GM18873 (cell line): ENCODE measurements around the gene EEPD1.
"Not testable (repeated sequence)": the region's sequence is repeated elsewhere in the genome, so short reads cannot be mapped to it uniquely, and the experiment has no call there.

Experiments
- ATAC-seq: cut with Tn5 transposase; IDR thresholded peaks from one replicate; pipeline ENCODE4 v1.9.1; 2021; ENCODE audit warnings: mild to moderate bottlenecking, moderate library complexity, moderate number of reproducible peaks; ENCODE audit not compliant: unreplicated experiment, low FRiP score

EEPD1 gene

DNA sequence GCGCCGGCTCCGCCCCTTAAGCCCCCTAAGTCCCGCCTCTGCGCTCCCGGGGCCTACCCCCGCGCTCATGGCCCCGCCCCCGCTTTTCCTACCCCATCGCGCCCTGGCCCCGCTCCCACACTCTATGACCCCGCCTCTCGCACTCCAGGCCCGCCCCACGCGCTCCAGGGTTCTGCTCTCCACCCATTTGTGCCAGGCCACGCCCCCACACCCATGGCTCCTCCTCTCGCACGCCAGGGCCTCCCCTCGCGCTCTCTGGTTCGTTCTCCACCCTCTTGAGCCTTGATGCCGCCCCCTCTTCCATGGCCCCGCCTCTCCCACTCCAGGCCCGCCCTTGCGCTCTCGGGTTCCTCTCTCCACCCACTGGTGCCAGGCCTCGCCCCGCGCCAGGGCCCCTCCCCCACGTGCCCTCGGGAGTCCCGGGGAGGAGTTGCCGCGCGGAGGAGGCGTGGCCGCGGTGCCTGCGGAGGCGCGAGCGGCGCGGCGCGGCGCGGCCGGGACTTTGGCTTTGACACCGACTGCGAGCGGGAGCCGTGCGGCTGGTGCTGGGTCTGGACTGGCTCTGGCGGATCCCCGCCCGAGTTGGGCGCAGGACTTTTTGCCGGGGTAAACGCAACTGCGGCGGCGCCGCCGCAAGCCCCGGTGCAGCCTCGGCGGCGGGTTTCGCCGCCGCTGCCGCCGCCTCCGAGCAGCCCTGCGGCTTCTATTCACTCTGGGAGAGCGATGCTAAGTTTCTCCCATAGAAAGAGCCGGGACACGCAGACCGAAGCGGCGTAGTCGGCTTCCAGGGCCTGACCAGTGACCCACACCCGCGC lies at the start of gene EEPD1:
Gene EEPD1 (plus strand): TSS at position 499 of the 815 bp plus-strand sequence. CDS start 1,071 bp downstream, outside the sequence.
- ATAC-seq = peak; percentile 92

DNA sequence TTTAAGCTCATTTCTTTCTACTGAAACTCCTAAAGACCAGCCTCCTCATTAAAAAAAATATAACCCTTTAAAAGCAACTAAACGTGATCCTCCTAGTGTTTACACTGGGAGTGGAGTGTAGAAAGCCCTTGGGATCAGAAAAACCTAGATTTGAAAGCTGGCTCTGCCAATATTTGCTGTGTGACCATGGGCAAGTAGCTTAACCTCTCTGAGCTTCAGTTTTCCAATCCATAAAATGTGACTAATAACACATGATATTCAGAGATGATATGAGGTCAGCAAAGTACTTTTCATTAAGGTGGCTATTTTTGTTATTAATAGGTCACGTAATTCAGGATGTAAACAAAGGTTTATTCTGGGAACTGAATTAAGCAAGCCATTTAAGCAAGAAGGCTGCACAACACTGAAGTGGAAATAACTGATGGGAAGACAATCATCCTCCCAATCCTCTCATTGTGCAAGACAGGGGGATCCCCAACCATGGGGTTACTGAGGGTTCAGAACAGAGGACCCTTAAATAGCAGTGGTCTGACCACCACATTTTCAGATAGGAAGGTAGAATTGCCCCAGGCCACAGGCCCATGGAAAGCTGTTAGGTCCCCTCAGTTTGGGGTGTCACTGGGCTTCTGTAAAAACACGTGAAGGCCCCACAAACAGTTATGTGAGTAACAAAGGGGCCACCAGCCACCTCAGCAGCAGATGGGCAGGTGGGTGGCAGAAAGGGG lies 49.1 kb upstream of the EEPD1 start:
- no peak for ATAC-seq

DNA sequence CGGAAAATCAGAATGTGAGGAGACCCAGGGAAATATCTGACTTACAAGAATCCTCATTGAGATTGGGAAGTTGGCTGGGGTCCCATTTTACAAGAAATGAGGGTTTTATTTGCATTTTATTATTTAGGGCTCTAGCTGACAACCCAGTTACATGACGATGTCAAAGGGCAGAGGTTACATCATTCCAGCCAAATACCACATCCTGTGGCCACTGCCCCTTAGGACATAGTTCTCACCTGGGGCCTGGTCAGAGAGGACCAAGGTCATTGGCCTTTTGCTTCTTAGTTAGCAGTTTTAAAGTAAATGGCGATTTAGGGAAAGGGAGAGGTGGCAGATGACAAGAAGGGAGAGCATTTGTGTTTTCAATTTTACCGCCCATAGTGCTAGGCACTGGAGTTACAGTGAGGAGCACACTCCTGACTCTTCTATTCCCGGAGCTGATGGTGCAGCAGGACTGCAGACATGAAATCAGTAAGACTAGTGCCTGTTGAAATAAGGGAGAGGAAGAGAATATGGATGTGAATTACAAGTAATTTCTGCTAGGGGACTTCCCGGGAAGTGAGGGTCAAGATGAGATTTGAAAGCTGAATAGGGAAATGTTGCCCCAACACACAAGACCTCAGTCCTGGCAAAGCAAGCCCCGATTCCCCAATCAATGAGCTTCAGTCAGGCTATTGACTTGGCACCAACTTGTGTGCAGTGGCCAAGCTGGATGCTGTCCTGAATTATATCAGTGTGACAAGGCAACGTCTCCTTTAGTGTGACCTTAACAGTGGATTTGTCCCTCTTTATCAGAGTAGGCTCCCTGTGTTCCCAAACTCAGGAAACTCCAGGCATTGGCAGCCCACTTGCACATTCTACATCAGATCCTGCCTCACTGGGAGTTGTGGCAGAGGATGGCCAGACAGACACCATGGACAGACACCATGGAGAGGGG lies 45.8 kb upstream of the EEPD1 start:
- not testable (repeated sequence) for ATAC-seq

DNA sequence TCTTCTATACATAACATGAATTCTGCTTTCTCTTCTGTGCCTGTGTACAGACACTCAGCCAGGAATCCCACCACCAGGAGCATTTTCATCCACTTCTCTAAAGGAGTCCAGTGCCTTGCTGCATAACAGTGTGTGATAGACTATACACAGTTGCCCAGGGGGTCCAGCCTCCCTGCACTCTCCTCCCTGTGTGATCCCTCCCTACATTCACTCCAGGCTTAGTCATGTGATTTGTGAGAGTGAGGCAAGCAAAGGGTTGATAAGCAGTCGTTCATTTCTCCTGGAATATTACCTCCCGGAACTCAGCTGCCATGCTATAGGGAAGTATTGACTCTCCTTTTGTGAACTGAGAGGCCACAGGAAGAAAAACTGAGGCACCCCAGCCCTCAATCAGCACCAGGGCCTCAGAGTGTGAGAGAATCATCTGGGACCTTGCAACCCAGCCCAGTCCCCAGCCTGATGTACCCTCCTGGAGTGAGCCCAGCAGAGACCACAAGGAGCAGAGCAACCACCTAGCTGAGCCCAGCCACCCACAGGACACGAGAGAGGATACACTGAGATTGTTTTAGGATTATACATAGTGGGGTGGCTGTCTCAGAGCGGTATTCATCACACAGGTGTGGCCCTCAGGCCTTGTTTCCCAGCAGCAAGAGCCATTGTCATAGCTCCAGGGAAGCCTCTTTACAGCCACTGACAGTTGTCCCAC lies 45.0 kb upstream of the EEPD1 start:
- ATAC-seq = no peak

DNA sequence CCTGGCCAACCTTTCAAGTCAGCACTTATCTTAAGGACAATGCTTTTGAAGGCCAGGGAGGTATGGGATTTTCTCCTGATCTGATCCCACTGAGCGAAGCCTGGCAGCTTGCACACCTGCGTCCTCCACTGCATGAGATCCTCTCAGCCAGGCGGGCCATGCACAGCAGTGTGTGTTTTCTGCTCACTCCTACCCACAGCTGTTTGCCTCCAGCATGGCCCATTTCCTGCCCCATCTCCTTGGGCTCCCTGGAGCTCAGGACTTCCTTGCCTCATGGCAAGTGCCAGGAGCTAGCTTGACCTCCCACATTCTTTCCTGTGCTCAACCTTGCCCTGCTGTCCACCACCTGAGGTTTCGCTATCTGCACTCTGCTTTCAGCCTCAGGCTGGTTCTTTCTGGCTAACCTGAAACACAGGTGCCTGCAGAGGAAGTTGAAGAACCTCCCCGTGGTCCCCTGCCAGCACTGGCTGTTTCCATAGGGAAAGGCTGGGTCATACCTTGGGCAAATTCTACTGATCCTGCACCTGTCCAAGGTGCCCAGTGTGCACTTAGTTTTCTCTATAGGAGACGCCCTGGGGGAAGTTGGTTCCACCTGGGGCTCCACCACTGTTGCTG lies 43.9 kb upstream of the EEPD1 start:
- ATAC-seq = no peak

DNA sequence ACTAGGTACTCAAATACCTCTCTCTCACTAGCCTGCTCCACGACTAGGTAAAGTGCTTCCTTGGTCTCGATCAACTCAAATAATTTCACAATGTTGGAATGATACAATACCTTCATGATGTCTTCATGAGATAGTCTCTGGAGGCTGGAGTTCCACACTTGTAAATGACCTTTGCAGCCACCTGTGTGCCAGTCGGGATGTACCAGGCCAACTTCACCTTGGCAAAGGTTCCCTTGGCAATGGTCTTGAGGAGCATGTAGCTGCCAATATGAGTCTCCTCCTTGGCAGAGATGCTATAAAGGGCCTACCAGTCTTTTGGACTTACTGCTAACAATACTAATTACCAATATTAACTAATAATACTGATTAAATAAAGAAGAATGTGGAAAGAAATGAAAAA lies 42.5 kb upstream of the EEPD1 start:
- ATAC-seq = no peak

DNA sequence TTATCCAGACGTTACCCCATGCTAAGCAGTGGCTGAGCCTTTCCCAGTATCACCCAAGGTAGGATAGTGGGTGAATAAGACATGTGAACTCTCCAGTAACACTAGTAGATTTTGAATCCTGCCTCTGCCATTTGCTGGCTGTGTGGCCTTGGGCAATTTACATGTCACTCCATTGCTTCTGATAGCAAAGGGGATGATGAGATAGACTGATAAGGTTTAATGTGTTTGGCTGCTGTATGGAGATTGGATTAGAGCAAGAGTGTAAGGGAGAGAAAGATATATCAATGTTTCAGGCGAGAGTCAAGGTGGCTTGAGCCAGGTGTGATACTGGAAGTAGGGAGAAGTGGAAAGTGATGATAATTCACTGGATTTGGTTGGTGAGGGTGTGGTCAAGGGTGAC lies 40.1 kb upstream of the EEPD1 start:
- ATAC-seq = no peak

DNA sequence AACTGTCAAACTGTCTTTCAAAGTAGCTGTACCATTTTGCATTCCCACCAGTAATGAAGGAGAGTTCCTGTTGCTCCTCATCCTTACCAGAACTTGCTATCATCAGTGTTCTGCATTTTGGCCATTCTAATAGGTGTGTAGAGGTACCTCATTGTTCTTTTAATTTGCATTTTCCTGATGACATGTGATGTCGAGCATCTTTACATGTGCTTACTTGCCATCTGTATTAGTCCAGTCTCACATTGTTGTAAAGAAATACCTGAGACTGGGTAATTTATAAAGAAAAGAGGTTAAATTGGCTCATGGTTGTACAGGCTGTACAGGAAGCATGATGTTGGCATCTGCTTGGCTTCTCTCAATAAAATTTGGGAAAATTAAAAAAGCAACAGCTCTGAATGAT lies 38.7 kb upstream of the EEPD1 start:
- no peak for ATAC-seq

DNA sequence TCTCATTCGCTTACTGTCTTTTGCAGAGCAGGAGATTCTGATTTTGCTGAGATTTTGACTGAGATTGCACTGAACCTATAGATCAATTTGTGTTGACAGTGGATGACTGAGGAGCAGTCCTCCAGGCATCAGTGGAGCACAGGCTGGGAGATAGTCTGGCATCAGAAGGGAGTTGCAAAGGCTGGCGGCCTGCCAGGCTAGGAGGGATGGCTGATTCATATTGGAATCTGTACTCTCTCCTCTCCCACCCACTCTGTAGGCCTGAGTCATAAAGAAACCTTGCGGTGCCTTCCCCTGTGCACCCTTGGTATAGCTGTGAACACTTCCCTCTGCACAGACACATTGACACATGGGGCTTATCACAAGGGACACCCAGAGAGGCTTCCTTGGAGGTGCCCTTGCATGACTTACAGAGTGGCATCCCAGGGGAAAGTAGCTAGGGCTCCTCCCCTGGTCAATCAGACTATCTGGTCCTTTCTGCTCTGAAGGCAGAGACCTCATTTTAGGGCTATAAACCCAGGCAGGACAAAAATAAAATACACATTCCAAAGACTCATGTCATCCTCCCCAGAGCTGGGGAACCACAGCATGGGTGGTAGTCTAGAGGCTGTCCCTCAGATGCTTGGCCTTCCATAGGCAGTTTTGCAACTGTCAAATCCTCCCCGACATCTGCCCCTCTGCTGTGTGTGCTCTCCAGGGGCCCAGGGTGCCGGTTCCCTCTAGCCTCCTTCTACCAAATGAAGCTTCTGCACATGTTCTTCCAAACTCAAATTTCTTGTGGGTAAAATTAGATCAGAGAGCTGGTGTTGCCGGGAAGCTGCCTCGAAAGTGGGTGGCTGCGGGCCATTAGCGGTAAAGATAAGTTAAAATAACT lies 37.4 kb upstream of the EEPD1 start:
- peak; percentile 99 for ATAC-seq

DNA sequence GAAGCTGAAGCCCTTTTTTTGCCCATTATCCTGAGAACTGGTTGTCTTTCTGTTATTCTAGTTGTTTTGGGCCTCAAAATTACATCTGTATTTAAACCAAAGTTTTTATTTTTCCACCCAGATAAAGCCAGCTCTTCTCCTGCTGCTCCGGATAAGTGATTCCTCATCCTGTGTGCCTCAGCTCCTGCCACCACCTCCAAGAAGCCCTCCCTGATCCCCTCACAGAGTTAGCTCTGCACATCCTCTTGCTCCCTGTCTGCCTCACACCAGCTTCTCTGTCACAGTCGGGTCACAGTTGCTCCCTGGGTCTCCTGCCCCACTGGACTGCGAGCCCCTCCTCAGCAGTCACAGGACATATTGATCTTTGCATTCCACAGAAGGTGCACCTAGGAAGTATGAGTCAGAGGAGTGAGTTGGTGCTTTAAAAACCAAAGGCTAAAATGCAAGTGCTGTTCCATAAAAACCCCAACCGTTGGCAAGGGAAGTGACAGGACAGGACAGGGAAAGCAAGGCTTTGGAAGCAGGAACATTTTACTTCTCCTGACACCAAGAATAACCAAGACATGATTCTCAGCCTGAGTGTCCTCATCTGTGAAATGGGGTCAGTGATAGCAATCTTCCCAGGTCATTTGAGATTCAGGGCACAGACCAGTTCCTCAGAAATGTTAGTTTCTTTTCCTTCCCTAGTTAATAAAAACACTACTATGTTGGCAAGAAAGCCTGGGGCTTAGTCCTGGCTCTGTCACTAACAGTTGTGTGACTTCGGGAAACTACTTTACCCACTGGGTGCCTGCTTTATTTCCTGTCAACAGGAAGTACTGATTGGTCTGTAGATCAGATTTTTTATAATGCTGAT lies 36.5 kb upstream of the EEPD1 start:
- ATAC-seq = no peak

DNA sequence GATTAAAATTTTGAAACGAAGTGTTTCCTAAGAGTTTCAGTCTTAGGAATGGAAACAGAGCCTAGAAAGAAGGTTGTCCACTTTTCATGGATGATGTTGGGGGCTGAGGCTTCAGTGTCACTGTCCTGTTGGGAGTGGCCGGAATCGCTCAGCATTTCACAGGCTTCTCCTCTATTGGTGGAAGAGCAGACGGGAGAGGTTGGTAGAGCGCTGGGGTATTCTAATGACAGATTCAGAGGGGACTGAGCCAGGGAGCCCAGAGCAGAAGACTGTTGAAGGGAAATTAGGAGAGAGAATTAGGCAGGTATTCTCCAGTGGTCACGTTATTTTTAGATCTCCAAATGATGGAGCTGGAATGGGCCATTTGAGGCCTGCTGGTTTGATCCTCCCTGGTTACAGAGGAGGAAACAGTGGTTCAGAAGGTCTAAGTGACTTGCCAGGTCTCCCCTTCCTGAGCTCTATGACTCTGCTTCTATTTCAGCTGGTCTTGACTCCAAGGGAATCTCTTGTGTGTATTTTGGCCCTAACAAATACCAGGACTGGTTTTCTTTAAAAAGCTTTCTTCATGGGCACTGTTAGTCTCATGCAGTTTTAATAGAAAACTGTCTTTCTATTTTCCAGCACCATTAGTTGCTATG lies 35.7 kb upstream of the EEPD1 start:
- no peak for ATAC-seq

DNA sequence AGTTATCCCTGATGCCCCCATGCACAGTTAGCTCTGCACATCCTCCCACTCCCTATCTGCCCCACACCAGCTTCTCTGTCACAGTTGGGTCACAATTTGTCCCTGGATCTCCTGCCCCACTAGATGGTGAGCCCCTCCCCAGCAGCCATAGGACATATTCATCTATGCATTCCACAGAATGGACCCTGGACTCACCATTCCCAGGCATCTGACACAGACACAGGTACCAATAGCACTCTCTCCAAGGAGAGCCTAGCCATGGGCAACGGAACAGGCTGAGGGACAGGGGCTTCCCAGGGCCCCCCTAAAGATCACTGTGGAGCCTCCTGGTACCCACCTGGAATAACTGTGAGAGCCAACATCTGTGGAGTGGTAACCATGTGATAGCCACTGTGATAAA lies 34.7 kb upstream of the EEPD1 start:
- no peak for ATAC-seq

DNA sequence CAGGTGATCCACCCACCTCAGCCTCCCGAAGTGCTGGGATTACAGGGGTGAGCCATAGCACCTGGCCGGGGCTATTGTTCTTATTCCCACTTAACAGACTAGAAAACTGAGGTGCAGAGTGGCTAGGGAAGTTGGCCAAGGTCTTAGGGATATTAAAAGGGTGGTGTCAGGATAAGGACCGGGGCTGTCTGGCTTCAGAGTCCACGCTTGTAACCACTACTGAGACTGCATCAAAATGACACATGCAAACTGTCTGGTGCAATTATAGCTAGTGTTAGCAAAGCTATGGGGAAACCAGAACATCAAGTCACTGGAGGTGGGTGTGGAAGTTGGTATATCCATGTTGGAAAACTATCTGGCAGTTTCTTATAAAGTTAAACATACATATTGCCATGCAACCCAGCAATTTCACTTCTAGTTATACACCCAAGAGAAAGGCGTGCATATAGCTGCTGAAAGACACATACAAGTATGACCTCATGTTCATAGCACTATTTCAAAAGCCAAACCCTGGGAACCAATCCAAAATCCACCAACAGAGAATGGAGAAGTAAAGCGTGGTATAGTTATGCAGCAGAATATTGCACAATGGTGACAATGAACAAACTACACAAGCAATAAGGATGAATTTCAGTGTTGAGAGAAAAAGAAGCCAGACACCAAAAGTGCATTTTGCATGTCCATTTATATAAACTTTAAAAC lies 33.9 kb upstream of the EEPD1 start:
- ATAC-seq = no peak

DNA sequence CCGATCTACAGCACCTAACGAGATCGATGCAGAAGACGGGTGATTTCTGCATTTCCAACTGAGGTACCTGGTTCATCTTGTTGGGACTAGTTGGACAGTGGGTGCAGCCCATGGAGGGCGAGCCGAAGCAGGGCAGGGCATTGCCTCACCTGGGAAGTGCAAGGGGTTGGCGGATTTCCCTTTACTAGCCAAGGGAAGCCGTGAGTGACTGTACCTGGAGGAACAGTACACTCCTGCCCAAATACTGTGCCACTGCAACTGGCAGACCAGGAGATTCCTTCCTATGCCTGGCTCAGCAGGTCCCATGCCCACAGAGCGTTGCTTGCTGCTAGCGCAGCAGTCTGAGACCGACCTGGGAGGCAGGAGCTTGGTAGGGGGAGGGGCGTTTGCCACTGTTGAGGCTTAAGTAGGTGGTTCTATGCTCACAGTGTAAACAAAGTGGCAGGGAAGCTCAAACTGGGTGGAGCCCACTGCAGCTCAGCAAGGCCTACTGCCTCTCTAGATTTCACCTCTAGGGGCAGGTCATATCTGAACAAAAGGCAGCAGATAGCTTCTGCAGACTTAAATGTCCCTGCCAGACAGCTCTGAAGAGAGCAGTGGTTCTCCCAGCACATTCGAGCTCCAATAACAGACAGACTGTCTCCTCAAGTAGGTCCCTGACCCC lies 32.9 kb upstream of the EEPD1 start:
- ATAC-seq = not testable (repeated sequence)

DNA sequence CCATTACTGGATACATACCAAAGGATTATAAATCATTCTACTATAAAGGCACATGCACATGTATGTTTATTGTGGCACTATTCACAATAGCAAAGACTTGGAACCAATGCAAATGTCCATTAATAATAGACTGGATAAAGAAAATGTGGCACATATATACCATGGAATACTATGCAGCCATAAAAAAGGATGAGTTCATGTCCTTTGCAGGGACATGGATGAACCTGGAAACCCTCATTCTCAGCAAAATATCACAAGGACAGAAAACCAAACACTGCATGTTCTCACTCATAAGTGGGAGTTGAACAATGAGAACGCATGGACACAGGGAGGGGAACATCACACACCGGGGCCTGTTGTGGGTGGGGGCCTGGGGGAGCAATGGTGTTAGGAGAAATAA lies 27.4 kb upstream of the EEPD1 start:
- not testable (repeated sequence) for ATAC-seq

DNA sequence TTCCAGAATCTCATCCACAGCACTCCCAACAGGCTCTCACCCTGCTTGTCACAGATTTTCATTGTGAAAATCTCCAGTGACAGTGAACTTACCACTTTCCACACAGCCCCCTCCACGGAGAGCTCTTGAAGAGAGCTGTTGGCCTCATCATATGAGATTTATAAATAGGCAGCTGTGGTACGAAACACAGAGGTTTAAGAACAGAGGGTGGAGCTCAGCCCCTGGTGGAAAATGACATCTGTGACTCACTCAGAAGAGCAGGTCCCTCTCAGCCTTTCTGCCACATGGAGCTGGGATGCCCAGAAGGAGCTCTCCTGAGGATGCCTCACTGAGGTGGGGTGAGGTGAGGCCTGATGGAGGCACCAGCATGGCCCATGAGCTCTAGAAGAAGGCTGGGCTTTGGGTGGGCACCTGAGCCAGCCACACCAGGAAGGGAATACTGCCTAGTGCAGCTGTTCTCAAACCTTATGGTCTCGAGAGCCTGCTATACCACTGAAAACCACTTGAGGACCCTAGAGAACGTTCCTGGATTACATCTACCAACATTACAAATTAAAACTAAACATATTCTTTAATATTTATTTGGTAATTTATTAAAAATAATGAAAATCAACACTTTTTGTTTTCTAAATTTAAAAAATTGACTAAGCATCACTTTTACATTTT lies 25.8 kb upstream of the EEPD1 start:
- ATAC-seq = no peak
